ENCODE measurements around the gene CDH15. TPM values are rescaled to one million over a fixed set of nuclear protein-coding genes. Genes with fewer than 3 reads are reported as not detected.

The CDH15 gene
- total and polyA plus RNA-seq, 2 of the 13 experiments (the other 11 are each of a cell fraction or from before 2014, with no cell fraction given), result 0.74 to 2.2 TPM

DNA sequence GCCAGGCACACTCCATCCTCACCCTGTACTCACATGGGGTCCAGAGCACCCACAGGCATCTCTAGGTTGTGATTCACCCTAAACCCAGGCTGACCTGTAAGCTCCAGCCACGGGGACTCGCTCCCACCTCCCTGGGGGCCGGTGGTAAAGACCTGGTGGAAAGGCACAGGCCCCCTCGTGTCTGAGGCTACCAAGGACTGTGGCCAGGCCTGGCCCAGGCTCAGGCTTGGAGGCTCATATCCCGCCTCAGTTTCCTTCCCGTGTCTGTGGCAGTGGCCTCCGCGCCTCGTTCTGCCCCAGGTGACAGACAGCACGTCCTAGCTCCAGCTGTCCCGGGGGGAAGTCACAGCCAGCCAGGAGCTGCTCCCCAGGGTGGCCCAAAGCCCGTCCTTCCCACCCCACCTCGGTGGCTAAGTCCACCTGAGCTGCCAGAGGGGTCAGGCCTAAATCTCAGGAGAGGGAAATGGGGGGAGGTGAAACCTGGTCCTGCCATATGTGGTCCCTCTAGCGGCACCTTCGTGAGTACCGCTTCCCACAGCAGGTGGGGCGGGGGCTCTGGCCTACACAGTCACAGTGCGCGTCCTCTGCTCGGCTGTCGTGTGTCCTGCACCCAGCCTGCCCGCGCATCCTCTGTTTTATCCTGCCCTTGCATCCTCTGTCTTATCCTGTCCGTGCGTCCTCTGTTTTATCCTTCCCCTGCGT lies 12.6 kb downstream of the CDH15 start (continued):
- TF ChIP-seq ZFP82 (CRISPR knock-in tag; IDR thresholded peaks at IDR 0.05; ENCODE audit: borderline replicate concordance) (no peak), ZNF326 (CRISPR knock-in tag; IDR thresholded peaks at IDR 0.05; ENCODE audit: borderline replicate concordance) (peak; percentile 93; the same call in 1 of the 2 replicates), ZBTB38 (CRISPR knock-in tag; IDR thresholded peaks at IDR 0.05) (no peak), KDM2A (CRISPR knock-in tag; IDR thresholded peaks at IDR 0.05; ENCODE audit: borderline replicate concordance, low read depth) (peak; percentile 44; the same call in 1 of the 2 replicates), SCMH1 (CRISPR knock-in tag; IDR thresholded peaks at IDR 0.05; ENCODE audit: borderline replicate concordance) (no peak), ZNF274 (CRISPR knock-in tag; IDR thresholded peaks at IDR 0.05) (no peak), ZNF75D (CRISPR knock-in tag; IDR thresholded peaks at IDR 0.05; ENCODE audit: borderline replicate concordance) (no peak), RARG (CRISPR knock-in tag; IDR thresholded peaks at IDR 0.05; ENCODE audit: low read depth) (no peak), NFKBIZ (CRISPR knock-in tag; IDR thresholded peaks at IDR 0.05) (no peak), KDM1A (CRISPR knock-in tag; IDR thresholded peaks at IDR 0.05) (no peak)
- TF ChIP-seq, protein P1, sequence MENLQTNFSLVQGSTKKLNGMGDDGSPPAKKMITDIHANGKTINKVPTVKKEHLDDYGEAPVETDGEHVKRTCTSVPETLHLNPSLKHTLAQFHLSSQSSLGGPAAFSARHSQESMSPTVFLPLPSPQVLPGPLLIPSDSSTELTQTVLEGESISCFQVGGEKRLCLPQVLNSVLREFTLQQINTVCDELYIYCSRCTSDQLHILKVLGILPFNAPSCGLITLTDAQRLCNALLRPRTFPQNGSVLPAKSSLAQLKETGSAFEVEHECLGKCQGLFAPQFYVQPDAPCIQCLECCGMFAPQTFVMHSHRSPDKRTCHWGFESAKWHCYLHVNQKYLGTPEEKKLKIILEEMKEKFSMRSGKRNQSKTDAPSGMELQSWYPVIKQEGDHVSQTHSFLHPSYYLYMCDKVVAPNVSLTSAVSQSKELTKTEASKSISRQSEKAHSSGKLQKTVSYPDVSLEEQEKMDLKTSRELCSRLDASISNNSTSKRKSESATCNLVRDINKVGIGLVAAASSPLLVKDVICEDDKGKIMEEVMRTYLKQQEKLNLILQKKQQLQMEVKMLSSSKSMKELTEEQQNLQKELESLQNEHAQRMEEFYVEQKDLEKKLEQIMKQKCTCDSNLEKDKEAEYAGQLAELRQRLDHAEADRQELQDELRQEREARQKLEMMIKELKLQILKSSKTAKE (CRISPR knock-in tag; IDR thresholded peaks at IDR 0.05; ENCODE audit: borderline replicate concordance), result no peak
- TF ChIP-seq, protein P2, sequence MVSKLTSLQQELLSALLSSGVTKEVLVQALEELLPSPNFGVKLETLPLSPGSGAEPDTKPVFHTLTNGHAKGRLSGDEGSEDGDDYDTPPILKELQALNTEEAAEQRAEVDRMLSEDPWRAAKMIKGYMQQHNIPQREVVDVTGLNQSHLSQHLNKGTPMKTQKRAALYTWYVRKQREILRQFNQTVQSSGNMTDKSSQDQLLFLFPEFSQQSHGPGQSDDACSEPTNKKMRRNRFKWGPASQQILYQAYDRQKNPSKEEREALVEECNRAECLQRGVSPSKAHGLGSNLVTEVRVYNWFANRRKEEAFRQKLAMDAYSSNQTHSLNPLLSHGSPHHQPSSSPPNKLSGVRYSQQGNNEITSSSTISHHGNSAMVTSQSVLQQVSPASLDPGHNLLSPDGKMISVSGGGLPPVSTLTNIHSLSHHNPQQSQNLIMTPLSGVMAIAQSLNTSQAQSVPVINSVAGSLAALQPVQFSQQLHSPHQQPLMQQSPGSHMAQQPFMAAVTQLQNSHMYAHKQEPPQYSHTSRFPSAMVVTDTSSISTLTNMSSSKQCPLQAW (CRISPR knock-in tag; IDR thresholded peaks at IDR 0.05), result no peak
- TF ChIP-seq, protein P3, sequence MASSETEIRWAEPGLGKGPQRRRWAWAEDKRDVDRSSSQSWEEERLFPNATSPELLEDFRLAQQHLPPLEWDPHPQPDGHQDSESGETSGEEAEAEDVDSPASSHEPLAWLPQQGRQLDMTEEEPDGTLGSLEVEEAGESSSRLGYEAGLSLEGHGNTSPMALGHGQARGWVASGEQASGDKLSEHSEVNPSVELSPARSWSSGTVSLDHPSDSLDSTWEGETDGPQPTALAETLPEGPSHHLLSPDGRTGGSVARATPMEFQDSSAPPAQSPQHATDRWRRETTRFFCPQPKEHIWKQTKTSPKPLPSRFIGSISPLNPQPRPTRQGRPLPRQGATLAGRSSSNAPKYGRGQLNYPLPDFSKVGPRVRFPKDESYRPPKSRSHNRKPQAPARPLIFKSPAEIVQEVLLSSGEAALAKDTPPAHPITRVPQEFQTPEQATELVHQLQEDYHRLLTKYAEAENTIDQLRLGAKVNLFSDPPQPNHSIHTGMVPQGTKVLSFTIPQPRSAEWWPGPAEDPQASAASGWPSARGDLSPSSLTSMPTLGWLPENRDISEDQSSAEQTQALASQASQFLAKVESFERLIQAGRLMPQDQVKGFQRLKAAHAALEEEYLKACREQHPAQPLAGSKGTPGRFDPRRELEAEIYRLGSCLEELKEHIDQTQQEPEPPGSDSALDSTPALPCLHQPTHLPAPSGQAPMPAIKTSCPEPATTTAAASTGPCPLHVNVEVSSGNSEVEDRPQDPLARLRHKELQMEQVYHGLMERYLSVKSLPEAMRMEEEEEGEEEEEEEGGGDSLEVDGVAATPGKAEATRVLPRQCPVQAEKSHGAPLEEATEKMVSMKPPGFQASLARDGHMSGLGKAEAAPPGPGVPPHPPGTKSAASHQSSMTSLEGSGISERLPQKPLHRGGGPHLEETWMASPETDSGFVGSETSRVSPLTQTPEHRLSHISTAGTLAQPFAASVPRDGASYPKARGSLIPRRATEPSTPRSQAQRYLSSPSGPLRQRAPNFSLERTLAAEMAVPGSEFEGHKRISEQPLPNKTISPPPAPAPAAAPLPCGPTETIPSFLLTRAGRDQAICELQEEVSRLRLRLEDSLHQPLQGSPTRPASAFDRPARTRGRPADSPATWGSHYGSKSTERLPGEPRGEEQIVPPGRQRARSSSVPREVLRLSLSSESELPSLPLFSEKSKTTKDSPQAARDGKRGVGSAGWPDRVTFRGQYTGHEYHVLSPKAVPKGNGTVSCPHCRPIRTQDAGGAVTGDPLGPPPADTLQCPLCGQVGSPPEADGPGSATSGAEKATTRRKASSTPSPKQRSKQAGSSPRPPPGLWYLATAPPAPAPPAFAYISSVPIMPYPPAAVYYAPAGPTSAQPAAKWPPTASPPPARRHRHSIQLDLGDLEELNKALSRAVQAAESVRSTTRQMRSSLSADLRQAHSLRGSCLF (CRISPR knock-in tag; IDR thresholded peaks at IDR 0.05; ENCODE audit: borderline replicate concordance), result no peak
